ENCODE results near the gene PARD3B.

DNA sequence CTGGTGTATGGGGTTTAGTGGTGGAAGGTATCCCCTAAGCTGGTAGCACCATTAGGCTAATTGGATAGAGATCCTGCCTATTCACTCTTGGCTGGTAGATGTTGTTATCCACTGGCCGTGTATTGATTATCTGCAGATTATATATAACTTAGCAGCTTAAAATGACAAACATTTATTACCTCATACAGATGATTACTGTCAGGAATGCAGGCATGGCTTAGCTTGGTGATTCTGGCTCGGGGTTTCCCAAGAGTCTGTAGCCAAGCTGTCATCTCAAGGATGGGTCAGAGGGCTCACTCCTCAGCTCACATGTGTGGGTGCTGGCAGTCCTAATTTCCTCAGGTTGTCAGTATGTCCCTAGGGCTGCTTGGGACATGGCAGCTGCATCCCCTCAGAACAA is 465.8 kb downstream of the PARD3B start:
- no peak for TF ChIP-seq MAX (IDR thresholded peaks at IDR 0.05; ENCODE audit: low read depth, low read length)
- TF ChIP-seq, protein P1, sequence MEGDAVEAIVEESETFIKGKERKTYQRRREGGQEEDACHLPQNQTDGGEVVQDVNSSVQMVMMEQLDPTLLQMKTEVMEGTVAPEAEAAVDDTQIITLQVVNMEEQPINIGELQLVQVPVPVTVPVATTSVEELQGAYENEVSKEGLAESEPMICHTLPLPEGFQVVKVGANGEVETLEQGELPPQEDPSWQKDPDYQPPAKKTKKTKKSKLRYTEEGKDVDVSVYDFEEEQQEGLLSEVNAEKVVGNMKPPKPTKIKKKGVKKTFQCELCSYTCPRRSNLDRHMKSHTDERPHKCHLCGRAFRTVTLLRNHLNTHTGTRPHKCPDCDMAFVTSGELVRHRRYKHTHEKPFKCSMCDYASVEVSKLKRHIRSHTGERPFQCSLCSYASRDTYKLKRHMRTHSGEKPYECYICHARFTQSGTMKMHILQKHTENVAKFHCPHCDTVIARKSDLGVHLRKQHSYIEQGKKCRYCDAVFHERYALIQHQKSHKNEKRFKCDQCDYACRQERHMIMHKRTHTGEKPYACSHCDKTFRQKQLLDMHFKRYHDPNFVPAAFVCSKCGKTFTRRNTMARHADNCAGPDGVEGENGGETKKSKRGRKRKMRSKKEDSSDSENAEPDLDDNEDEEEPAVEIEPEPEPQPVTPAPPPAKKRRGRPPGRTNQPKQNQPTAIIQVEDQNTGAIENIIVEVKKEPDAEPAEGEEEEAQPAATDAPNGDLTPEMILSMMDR (IDR thresholded peaks at IDR 0.05; ENCODE audit: low read depth, low read length) = no peak
- no peak for TF ChIP-seq POLR2A (IDR thresholded peaks at IDR 0.05; ENCODE audit: extremely low read depth, insufficient read length)
